GM18907 (cell line): ENCODE data around the gene BCAS4.
A peak's percentile ranks its signal among the peaks of the same experiment; 100 is the strongest.

Experiments used
- ATAC-seq: cut with Tn5 transposase; IDR thresholded peaks from one replicate; pipeline ENCODE4 v1.9.1; 2021; ENCODE audit warnings: mild to moderate bottlenecking, moderate library complexity; ENCODE audit not compliant: unreplicated experiment

Gene BCAS4

GRCh38 chr20:50820515-50821256 lies 25.8 kb downstream of the BCAS4 start:
- ATAC-seq = no peak

GRCh38 chr20:50821257-50821921 lies 26.5 kb downstream of the BCAS4 start:
- no peak for ATAC-seq

DNA sequence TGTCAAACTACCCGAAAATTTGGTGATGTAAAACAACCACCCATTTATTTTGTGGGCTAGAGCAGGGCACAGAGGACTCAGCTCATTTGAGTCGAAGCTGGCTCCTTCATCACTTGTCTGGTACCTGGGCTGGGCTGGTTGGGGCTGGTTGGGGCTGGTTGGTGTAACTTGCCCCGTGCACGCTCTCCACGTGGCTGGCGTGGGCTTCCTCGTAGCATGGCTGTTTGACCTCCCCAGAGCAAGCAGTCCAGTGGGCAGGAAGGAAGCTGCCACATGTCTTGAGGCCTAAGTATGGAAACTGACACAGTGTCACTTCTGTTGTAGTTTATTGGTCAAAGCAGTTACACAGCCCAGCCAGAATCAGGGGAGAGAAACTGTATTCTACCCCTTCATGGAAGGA lies 27.1 kb downstream of the BCAS4 start:
- ATAC-seq = no peak

- no peak for ATAC-seq
Observed at GRCh38 chr20:50823319-50823718, 28.5 kb downstream of the BCAS4 start.

- ATAC-seq = no peak
Observed at GRCh38 chr20:50824137-50824536, 29.3 kb downstream of the BCAS4 start.

- no peak for ATAC-seq
Observed at GRCh38 chr20:50826121-50826520, 31.3 kb downstream of the BCAS4 start.

DNA sequence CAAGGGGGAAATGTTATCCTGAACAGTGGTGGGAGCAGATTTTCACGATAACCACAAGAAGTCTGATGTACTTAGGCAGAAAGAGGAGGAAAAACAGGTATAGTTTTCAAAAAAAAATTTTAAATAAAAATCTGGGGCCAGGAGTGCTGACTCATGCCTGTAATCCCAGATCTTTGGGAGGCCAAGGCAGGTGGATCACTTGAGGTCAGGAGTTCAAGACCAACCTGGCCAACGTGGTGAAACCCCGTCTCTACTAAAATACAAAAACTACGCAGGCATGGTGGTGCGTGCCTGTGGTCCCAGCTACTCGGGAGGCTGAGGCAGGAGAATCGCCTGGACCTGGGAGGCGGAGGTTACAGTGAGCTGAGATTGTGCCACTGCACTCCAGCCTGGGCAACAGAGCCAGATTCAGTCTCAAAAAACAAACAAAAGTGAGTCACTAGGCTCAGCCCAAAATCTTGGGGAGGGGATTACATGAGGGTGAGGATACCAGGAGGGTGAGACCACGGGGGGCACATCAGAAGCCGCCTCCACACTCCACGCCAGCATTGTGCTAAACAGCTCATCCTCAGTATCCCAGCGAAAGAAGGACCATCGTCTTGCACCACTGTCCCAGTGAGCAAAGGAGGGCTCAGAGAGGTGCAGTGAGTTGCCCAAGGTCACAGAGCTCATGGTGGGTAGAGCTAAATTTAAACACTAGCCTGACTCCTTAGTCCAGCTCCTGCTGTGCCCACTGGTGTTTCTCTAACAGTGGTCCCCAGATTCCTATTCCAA lies 33.7 kb downstream of the BCAS4 start:
- ATAC-seq = no peak

DNA sequence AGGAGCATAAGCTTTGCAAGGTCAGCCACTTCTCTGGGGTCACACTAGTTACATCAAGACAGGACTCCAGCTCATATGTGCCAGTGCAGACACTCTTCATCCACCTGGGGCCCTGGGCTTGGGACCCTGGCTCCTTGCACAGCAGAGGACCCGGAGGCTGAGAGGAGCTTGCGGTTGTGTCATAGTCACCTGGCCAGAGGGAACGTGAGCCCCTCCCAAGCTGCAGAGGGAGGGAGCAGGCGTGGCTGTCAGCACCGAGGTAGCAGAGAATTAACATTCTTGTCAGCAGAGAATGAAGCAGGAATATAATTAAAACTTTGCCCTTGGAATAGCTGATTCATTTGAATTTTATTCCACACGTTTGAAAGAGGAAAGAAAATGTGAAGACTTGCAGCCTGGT lies 36.8 kb downstream of the BCAS4 start:
- no peak for ATAC-seq

DNA sequence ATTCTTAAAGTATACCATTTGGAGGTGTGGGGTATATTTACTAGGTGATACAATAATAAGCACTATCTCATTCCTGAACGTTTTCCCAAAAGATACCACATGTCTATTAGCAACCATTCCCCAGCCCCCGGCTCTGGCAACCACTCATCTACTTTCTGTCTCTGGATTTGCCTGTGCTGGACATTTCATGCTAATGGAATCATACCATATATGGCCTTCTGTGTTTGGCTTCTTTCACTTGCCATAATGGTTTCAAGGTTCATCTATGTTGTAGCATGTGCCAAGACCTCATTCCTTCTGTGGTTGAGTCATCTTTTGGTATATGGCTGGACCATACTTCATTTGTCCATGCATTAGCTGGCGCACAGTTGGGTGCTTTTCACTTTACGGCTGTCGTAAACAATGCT lies 39.7 kb downstream of the BCAS4 start:
- ATAC-seq = no peak

DNA sequence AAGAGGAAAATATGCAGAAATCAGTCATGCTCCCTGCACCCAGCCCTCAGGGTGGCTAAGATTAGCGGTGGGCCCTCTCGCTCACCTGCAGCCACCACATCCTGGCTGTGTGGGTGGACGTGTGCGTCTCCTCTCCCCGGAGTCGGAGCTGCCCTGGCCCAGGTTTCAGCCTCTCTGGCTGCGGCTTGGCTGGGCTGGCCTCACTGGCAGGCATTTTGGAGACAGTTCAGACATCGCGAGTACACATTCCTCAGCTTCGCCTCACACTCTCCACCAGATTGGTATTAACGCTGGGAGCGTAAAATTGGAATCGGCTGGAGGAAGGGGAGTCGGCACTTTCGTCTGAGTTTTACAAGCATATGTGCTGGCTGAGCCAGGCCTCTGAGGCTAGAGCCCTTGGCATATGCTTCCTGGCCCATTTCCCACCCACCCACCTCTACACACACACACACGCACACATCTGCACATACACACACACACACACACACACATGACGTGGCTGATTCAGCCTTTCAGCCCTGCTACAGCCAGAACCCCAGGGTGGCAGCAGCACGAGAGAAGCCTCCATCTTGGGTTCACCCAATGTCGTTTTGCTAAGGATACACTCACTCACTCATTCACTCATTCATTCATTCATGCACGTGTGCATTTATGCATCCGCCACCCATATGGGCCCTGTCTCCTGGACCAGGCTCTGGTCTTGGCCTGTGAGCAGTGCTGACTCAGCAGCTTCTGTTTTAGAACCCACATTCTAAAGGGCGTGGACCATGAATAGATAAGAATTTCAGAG lies 42.9 kb downstream of the BCAS4 start:
- ATAC-seq = peak; percentile 74

DNA sequence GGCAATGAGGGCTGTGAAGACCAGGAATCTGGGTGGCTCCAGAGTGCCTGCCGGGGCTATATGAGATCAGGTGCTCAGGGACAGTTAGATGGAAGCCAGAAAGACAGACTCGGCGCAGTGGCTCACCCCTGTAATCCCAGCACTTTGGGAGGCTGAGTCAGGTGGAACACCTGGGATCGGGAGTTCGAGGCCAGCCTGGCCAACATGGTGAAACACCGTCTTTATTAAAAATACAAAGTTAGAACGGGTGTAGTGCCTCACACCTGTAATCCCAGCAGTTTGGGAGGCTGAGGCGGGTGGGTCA lies 43.4 kb downstream of the BCAS4 start:
- no peak for ATAC-seq

GRCh38 chr20:50838707-50839385 lies 44.0 kb downstream of the BCAS4 start:
- no peak for ATAC-seq

GRCh38 chr20:50842821-50843220 lies 48.0 kb downstream of the BCAS4 start:
- ATAC-seq = no peak

GRCh38 chr20:50843331-50844276 lies 48.7 kb downstream of the BCAS4 start:
- ATAC-seq = no peak

- ATAC-seq = peak; percentile 91
Observed at GRCh38 chr20:50844430-50845100, 49.7 kb downstream of the BCAS4 start.

- no peak for ATAC-seq
Observed at GRCh38 chr20:50845566-50846215, 50.8 kb downstream of the BCAS4 start.

DNA sequence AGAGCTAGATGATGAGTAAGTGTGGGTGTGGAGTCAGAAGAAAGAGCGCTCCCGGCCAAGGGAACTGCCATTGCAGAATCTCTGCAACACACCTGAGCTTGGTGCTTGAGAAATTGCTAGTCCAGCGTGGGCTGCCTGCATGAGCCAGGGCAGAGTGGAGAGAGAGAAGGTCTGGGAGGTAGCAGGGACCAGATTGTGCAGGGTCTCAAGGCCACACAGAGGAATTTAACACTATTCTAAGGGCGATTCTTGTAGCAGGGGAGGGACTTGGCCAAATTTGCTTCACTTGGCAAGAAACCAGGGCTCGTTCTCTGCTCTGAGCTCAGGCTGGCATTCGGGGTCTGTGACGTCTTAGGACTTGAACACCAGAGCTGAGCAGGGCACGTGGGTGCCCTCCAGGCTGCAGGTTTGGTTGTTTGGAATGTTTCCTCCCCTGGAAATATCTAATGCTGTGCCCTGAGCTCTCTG lies 53.5 kb downstream of the BCAS4 start:
- peak; percentile 6 for ATAC-seq
